ENCODE results near the gene BSDC1. TPM values are rescaled to one million over a fixed set of nuclear protein-coding genes. Genes with fewer than 3 reads are reported as not detected.
"Not testable (repeated sequence)": the region's sequence is repeated elsewhere in the genome, so short reads cannot be mapped to it uniquely, and the experiment has no call there.

BSDC1 gene
- total RNA-seq, 1 donor from 2014 or later, result 93.6 TPM

- Mint-ChIP-seq H3K9me3 (ENCODE audit: low read depth) (no peaks in the 10 kb centered on the region), H3K27me3 (no peaks in the 10 kb centered on the region), H3K27ac (no peak overlapping the region), H3K4me3 (ENCODE audit: low read depth) (no peak overlapping the region), H3K36me3 (ENCODE audit: insufficient read depth) (peaks cover 4% of the 10 kb centered on the region), H3K4me1 (ENCODE audit: low read depth) (peaks cover 5% of the 10 kb centered on the region)
- DNase-seq (ENCODE audit: low spot score, unreplicated experiment), result no peak
- TF ChIP-seq CTCF (IDR thresholded peaks at IDR 0.05; ENCODE audit: unreplicated experiment), result no peak
Observed at GRCh38 chr1:32399843-32400242, 5.6 kb upstream of the BSDC1 start.

GRCh38 chr1:32398401-32398800 is 4.2 kb upstream of the BSDC1 start:
- peaks cover 9% of the 10 kb centered on the region for H3K4me1 Mint-ChIP-seq (ENCODE audit: low read depth)
- no peaks in the 10 kb centered on the region for H3K27me3 Mint-ChIP-seq
- no peak for TF ChIP-seq CTCF (IDR thresholded peaks at IDR 0.05; ENCODE audit: unreplicated experiment)
- H3K9me3 Mint-ChIP-seq (ENCODE audit: low read depth), result no peaks in the 10 kb centered on the region
- H3K4me3 Mint-ChIP-seq (ENCODE audit: low read depth), result no peak overlapping the region
- H3K27ac Mint-ChIP-seq, result no peak overlapping the region
- H3K36me3 Mint-ChIP-seq (ENCODE audit: insufficient read depth), result peaks cover 5% of the 10 kb centered on the region
- DNase-seq (ENCODE audit: low spot score, unreplicated experiment), result no peak

- not testable (repeated sequence) for H3K4me3 Mint-ChIP-seq (ENCODE audit: low read depth); H3K27me3 Mint-ChIP-seq; H3K9me3 Mint-ChIP-seq (ENCODE audit: low read depth); DNase-seq (ENCODE audit: low spot score, unreplicated experiment); H3K27ac Mint-ChIP-seq; H3K36me3 Mint-ChIP-seq (ENCODE audit: insufficient read depth)
- peaks cover 17% of the 10 kb centered on the region for H3K4me1 Mint-ChIP-seq (ENCODE audit: low read depth)
Observed at GRCh38 chr1:32396524-32396923, 2.3 kb upstream of the BSDC1 start.

GRCh38 chr1:32394890-32395432 is 720 bp upstream of the BSDC1 start:
- DNase-seq (ENCODE audit: low spot score, unreplicated experiment), result no peak
- no peak for TF ChIP-seq CTCF (IDR thresholded peaks at IDR 0.05; ENCODE audit: unreplicated experiment)
- no peaks in the 10 kb centered on the region for H3K9me3 Mint-ChIP-seq (ENCODE audit: low read depth)
- H3K27me3 Mint-ChIP-seq, result no peaks in the 10 kb centered on the region
- H3K36me3 Mint-ChIP-seq (ENCODE audit: insufficient read depth), result peaks cover 5% of the 10 kb centered on the region
- peak overlapping the region; percentile 99 for H3K4me3 Mint-ChIP-seq (ENCODE audit: low read depth)
- peaks cover 16% of the 10 kb centered on the region for H3K4me1 Mint-ChIP-seq (ENCODE audit: low read depth)
- H3K27ac Mint-ChIP-seq, result peak overlapping the region; percentile 100

GRCh38 chr1:32393832-32394140 is 455 bp downstream of the BSDC1 start:
- TF ChIP-seq CTCF (IDR thresholded peaks at IDR 0.05; ENCODE audit: unreplicated experiment), result no peak
- Mint-ChIP-seq H3K4me3 (ENCODE audit: low read depth) (peak overlapping the region; percentile 99), H3K4me1 (ENCODE audit: low read depth) (peaks cover 16% of the 10 kb centered on the region), H3K27me3 (no peaks in the 10 kb centered on the region), H3K9me3 (ENCODE audit: low read depth) (no peaks in the 10 kb centered on the region), H3K27ac (peak overlapping the region; percentile 100), H3K36me3 (ENCODE audit: insufficient read depth) (peaks cover 5% of the 10 kb centered on the region)
- no peak for DNase-seq (ENCODE audit: low spot score, unreplicated experiment)

- Mint-ChIP-seq H3K27ac (peak overlapping the region; percentile 100), H3K36me3 (ENCODE audit: insufficient read depth) (peaks cover 5% of the 10 kb centered on the region), H3K27me3 (no peaks in the 10 kb centered on the region), H3K4me3 (ENCODE audit: low read depth) (peak overlapping the region; percentile 99), H3K4me1 (ENCODE audit: low read depth) (peaks cover 16% of the 10 kb centered on the region), H3K9me3 (ENCODE audit: low read depth) (no peaks in the 10 kb centered on the region)
- no peak for DNase-seq (ENCODE audit: low spot score, unreplicated experiment)
- TF ChIP-seq CTCF (IDR thresholded peaks at IDR 0.05; ENCODE audit: unreplicated experiment), result no peak
Observed at GRCh38 chr1:32393136-32393535, 1.1 kb downstream of the BSDC1 start.
